ENCODE measurements around the gene UPK1A. TPM values are rescaled to one million over a fixed set of nuclear protein-coding genes. Genes with fewer than 3 reads are reported as not detected.

The UPK1A gene
- total and polyA plus RNA-seq, 2 of the 8 experiments (the other 6 are each of a cell fraction or from before 2014, with no cell fraction given): 0.56 to 9.9 TPM

GRCh38 chr19:35665157-35665556, 1.2 kb upstream of the UPK1A start:
- peaks cover 0 to 3% (median 0%) of the 10 kb centered on the region in 4 experiments; a peak in 2 of 7 replicates for H3K4me1 ChIP-seq (replicated peaks in 1 of 4; ENCODE audit: control insufficient read depth in 3 of 4, insufficient read depth in 4 of 4, low read length in 3 of 4)
- H3K79me2 ChIP-seq (ENCODE audit: control insufficient read depth in 1 of 2, insufficient read depth in 2 of 2, low read length in 2 of 2): no peaks in the 10 kb centered on the region
- no peak overlapping the region for H3K4ac ChIP-seq (replicated peaks; ENCODE audit: insufficient read length, low read depth, low read length)
- H2BK120ac ChIP-seq (replicated peaks; ENCODE audit: low read depth, low read length): no peak overlapping the region
- H3K18ac ChIP-seq (ENCODE audit: extremely low read depth, low read length): no peak overlapping the region
- H3K27ac ChIP-seq (ENCODE audit: low read depth, low read length): no peak overlapping the region
- ChIA-PET CTCF (ENCODE audit: partially characterized antibody) (no interaction called here), POLR2A (ENCODE audit: partially characterized antibody) (interaction anchor here (0.8 to 1.5 kb wide), 2 partner anchors 17 to 41 kb away, joined by 3 read pairs; partner anchors contain the start of gene COX6B1)
- no peak overlapping the region for H4K8ac ChIP-seq (ENCODE audit: extremely low read depth, insufficient read depth, low read length)
- H3K23ac ChIP-seq (ENCODE audit: insufficient read length): no peak overlapping the region
- H3K36me3 ChIP-seq (ENCODE audit: control insufficient read depth in 2 of 4, insufficient read depth in 4 of 4, low read length in 3 of 4): no peaks in the 10 kb centered on the region
- FAIRE-seq (no peak), DNase-seq (ENCODE audit: low read depth in 1 of 2, low spot score in 2 of 2) (no peak)
- no peaks in the 10 kb centered on the region; the same call in 1 of the 2 replicates for H3K79me1 ChIP-seq (ENCODE audit: low read depth, low read length)
- no peak overlapping the region for H2BK12ac ChIP-seq (ENCODE audit: low read depth, low read length)
- H2BK5ac ChIP-seq (ENCODE audit: low read depth, low read length): no peak overlapping the region
- no peak overlapping the region for H4K5ac ChIP-seq (ENCODE audit: insufficient read length, low read depth, low read length)
- no peak overlapping the region for H3K56ac ChIP-seq (replicated peaks; ENCODE audit: insufficient read length, low read depth, low read length)
- no peak overlapping the region for H3K14ac ChIP-seq (ENCODE audit: insufficient read length)
- no peak overlapping the region for H3K4me2 ChIP-seq (ENCODE audit: insufficient read depth in 1 of 2, low read depth in 2 of 2, low read length in 2 of 2)
- H3K9ac ChIP-seq (replicated peaks in 1 of 4; ENCODE audit: extremely low read depth in 1 of 4, low read depth in 3 of 4, low read length in 3 of 4): no peak overlapping the region
- no peaks in the 10 kb centered on the region; a peak in 1 of 7 replicates for H3K27me3 ChIP-seq (replicated peaks in 1 of 4; ENCODE audit: control insufficient read depth in 3 of 4, extremely low read depth in 1 of 4, insufficient read depth in 3 of 4, low read length in 3 of 4)
- no peak overlapping the region for H2BK20ac ChIP-seq (ENCODE audit: low read length)
- no peaks in the 10 kb centered on the region for H3K23me2 ChIP-seq (ENCODE audit: low read depth, low read length)
- H3K9me3 ChIP-seq (ENCODE audit: insufficient read depth in 2 of 2, low read depth in 1 of 2, low read length in 1 of 2): no peaks in the 10 kb centered on the region
- H3K4me3 ChIP-seq (ENCODE audit: extremely low read depth in 1 of 4, insufficient read depth in 2 of 4, low read depth in 3 of 4, low read length in 4 of 4): no peak overlapping the region
- no peaks in the 10 kb centered on the region for H4K20me1 ChIP-seq (replicated peaks in 1 of 2; ENCODE audit: control insufficient read depth in 1 of 2, insufficient read depth in 2 of 2, low read length in 2 of 2)
- H4K91ac ChIP-seq (replicated peaks; ENCODE audit: insufficient read length, low read length): no peak overlapping the region
- no peak overlapping the region for H2AFZ ChIP-seq (ENCODE audit: low read length)
- 92% methylated on average over 24 of the region's 24 CpGs; no CpG with 5 or more reads in 1 of the 2 experiments for WGBS, 2 experiments (ENCODE audit: extremely low coverage in 1 of 2, insufficient coverage in 1 of 2, insufficient read length in 1 of 2, insufficient replicate concordance in 2 of 2, low coverage in 1 of 2, low lambda C conversion rate in 2 of 2, missing lambda C conversion rate in 1 of 2)
- H2BK15ac ChIP-seq (ENCODE audit: low read length): no peak overlapping the region
- no peak overlapping the region for H2AK5ac ChIP-seq (ENCODE audit: low read depth, low read length)
- TF ChIP-seq BCL11A (IDR thresholded peaks at IDR 0.05; ENCODE audit: low read depth in 2 of 2, low read length in 2 of 2): no peak
- TF ChIP-seq POLR2AphosphoS5 (IDR thresholded peaks at IDR 0.05; ENCODE audit: low read depth, low read length): no peak
- TF ChIP-seq ATF2 (IDR thresholded peaks at IDR 0.05; ENCODE audit: low read length): no peak
- no peak for TF ChIP-seq CBX8 (IDR thresholded peaks at IDR 0.05; ENCODE audit: borderline replicate concordance, low read depth, low read length)
- TF ChIP-seq RNF2 (IDR thresholded peaks at IDR 0.05; ENCODE audit: borderline replicate concordance, low read depth, low read length, missing control alignments, poor library complexity, severe bottlenecking): no peak
- no peak for TF ChIP-seq SIRT6 (IDR thresholded peaks at IDR 0.05; ENCODE audit: low read length)
- TF ChIP-seq TBP (IDR thresholded peaks at IDR 0.05; ENCODE audit: low read depth, low read length): no peak
- TF ChIP-seq SRF (IDR thresholded peaks at IDR 0.05; ENCODE audit: low read depth, low read length): no peak
- TF ChIP-seq ASH2L (IDR thresholded peaks at IDR 0.05; ENCODE audit: low read length): no peak
- TF ChIP-seq CBX5 (IDR thresholded peaks at IDR 0.05; ENCODE audit: low read depth, low read length): no peak
- TF ChIP-seq NANOG (IDR thresholded peaks at IDR 0.05; ENCODE audit: insufficient read depth, low read depth, low read length, poor library complexity, severe bottlenecking): no peak
- no peak for TF ChIP-seq MAX (IDR thresholded peaks at IDR 0.05)
- no peak for TF ChIP-seq YY1 (IDR thresholded peaks at IDR 0.05; ENCODE audit: low read depth, low read length)

Measured in H1 (cell line).